Prostate gland (tissue), 2 donors: ENCODE data around the gene RTN4R.

ENCODE experiments used
- POLR2AphosphoS5 ChIP-seq: sonication (generic); formaldehyde crosslinking; IDR thresholded peaks from one replicate; pipeline ENCODE4 v1.6.1; 2017; ENCODE audit warnings: antibody characterized with exemption
- TF ChIP-seq, protein P1 (sequence below), 4 experiments: fragments of 200-600 bp in 2 of 4; fragments of 450-650 bp in 2 of 4; sonication (generic) in 2 of 4; IDR thresholded peaks; 1 replicate in 3 of 4; 2 replicates in 1 of 4; pipeline ENCODE4 v1.5.1; 2016 to 2019; ENCODE audit warnings: antibody characterized with exemption in 4 of 4, mild to moderate bottlenecking in 2 of 4, moderate library complexity in 2 of 4

DNA sequence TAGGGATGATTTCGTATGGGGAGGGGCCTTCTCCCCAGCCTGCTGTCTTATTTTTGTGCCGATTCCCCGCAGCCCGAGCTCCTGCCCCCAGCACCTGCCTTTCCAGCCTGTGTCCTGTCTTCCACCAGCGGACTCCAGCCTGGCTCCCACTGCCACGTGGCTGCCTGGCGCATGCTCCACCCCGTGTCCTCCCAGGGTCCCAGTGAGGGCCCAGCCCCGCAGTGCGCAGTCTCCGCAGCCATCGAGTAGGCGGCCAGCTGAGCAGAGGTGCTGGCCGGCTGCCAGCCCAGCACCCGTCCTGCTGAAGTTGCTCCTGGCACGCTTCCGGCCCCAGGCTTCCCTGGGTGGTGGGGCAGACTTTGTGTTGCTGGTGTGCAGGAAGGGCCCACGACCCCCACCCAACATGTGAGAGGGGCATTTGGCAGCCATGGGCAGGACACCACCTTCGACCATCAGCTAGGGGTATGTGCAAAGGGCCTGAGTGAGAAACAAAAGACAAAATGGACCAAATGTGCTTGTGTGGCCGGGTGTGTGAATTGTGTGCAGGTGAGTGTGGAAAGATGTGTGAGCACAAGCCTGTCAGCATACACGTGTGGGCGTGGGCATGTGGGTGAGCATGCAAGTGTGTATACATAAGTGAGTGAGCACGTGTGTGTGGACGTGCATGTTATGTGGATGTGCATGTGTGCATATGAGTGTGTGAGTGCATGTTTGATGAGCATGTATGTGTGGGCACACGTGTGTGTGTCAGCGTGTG, 55.9 kb downstream of the RTN4R start:
- TF ChIP-seq, protein P1, sequence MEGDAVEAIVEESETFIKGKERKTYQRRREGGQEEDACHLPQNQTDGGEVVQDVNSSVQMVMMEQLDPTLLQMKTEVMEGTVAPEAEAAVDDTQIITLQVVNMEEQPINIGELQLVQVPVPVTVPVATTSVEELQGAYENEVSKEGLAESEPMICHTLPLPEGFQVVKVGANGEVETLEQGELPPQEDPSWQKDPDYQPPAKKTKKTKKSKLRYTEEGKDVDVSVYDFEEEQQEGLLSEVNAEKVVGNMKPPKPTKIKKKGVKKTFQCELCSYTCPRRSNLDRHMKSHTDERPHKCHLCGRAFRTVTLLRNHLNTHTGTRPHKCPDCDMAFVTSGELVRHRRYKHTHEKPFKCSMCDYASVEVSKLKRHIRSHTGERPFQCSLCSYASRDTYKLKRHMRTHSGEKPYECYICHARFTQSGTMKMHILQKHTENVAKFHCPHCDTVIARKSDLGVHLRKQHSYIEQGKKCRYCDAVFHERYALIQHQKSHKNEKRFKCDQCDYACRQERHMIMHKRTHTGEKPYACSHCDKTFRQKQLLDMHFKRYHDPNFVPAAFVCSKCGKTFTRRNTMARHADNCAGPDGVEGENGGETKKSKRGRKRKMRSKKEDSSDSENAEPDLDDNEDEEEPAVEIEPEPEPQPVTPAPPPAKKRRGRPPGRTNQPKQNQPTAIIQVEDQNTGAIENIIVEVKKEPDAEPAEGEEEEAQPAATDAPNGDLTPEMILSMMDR (IDR thresholded peaks at IDR 0.05), result no peak
- no peak for TF ChIP-seq POLR2AphosphoS5
